ENCODE measurements around the gene C11orf86.

DNA sequence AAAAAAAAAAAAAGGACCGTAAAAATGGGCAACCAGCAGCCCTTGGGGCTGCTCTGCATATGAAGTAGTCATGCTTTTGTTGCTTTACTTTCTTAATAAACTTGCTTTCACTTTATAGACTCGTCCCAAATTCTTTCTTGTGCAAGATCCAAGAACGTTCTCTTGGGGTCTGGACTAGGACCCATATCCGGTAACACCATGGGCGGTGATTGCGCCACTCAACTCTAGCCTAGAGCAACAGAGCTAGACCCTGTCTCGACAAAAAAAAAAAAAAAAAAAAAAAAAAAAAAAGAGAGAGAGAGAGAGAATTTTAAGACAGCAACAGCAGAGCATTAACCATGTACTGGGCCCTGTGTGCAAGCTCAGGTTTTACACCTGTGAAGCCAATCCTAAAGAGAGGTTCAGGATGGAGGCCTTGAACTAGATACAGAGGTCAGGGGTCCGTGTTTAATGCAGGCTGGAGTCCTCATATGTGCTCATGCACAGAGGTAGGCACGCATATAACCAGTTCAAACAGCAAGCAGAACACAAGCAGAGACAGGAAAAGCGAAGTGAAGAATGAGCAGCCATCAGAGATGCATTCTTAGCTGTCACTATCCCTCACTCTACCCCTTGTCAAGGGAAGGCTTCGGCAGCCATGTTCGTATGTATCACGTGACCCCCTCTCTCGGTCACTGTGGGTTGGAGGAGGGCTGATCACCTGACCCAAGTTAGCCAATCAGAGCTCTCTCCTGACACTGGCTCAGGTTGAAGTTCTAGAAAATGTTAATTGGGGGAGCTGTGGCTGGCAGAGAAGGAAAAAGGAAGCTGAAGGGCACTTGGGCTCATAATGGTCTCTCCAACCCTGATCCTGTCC, 31.2 kb downstream of the C11orf86 start:
- TF ChIP-seq, protein P1, sequence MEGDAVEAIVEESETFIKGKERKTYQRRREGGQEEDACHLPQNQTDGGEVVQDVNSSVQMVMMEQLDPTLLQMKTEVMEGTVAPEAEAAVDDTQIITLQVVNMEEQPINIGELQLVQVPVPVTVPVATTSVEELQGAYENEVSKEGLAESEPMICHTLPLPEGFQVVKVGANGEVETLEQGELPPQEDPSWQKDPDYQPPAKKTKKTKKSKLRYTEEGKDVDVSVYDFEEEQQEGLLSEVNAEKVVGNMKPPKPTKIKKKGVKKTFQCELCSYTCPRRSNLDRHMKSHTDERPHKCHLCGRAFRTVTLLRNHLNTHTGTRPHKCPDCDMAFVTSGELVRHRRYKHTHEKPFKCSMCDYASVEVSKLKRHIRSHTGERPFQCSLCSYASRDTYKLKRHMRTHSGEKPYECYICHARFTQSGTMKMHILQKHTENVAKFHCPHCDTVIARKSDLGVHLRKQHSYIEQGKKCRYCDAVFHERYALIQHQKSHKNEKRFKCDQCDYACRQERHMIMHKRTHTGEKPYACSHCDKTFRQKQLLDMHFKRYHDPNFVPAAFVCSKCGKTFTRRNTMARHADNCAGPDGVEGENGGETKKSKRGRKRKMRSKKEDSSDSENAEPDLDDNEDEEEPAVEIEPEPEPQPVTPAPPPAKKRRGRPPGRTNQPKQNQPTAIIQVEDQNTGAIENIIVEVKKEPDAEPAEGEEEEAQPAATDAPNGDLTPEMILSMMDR (IDR thresholded peaks at IDR 0.05; ENCODE audit: control extremely low read depth in 1 of 3, insufficient read depth in 1 of 3, low read depth in 1 of 3, low read length in 3 of 3) = no peak
- no peak for TF ChIP-seq RBBP5 (IDR thresholded peaks at IDR 0.05; ENCODE audit: borderline replicate concordance, low read depth, low read length)
- TF ChIP-seq CHD2 (IDR thresholded peaks at IDR 0.05; ENCODE audit: low read length) = no peak
- TF ChIP-seq EZH2 (IDR thresholded peaks at IDR 0.05; ENCODE audit: low read depth, low read length, severe bottlenecking) = no peak
- no peak for TF ChIP-seq TAF1 (IDR thresholded peaks at IDR 0.05; ENCODE audit: low read depth, low read length)
- TF ChIP-seq, protein P2, sequence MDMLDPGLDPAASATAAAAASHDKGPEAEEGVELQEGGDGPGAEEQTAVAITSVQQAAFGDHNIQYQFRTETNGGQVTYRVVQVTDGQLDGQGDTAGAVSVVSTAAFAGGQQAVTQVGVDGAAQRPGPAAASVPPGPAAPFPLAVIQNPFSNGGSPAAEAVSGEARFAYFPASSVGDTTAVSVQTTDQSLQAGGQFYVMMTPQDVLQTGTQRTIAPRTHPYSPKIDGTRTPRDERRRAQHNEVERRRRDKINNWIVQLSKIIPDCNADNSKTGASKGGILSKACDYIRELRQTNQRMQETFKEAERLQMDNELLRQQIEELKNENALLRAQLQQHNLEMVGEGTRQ (IDR thresholded peaks at IDR 0.05; ENCODE audit: low read length) = peak; percentile 96
- TF ChIP-seq CEBPB (IDR thresholded peaks at IDR 0.05; ENCODE audit: low read depth, low read length) = no peak
- TF ChIP-seq POLR2AphosphoS5 (IDR thresholded peaks at IDR 0.05; ENCODE audit: low read depth, low read length) = no peak
- no peak for TF ChIP-seq TBP (IDR thresholded peaks at IDR 0.05; ENCODE audit: low read depth, low read length)
- no peak for TF ChIP-seq SIN3A (conservative IDR thresholded peaks at IDR 0.05 in 1 of 2, IDR thresholded peaks at IDR 0.05 in 1 of 2; ENCODE audit: low read depth in 1 of 2, low read length in 2 of 2)
